SK-N-SH (cell line): ENCODE data around the gene SH3GL2.

Source experiments
- CTCF ChIP-seq: fragments of 200-600 bp; sonication (generic); IDR thresholded peaks from 2 replicates; pipeline ENCODE4 v1.6.1; 2017; ENCODE audit warnings: antibody characterized with exemption, mild to moderate bottlenecking, moderate library complexity
- EP300 ChIP-seq, 2 experiments: IDR thresholded peaks; 2 replicates each; pipeline versions ENCODE4 v1.4.0 to v1.6.1; 2012; ENCODE audit warnings: borderline replicate concordance in 1 of 2, low read depth in 1 of 2, low read length in 1 of 2
- EZH2phosphoT487 ChIP-seq: fragments of 200-600 bp; sonication (generic); IDR thresholded peaks from 2 replicates; pipeline ENCODE4 v1.6.1; 2017; ENCODE audit warnings: low read depth, mixed run types, mild to moderate bottlenecking, antibody characterized with exemption, moderate library complexity, borderline replicate concordance
- GABPA ChIP-seq: IDR thresholded peaks from 2 replicates; pipeline ENCODE4 v1.4.0; 2012; ENCODE audit warnings: low read depth, mild to moderate bottlenecking
- MXI1 ChIP-seq: IDR thresholded peaks from 2 replicates; pipeline ENCODE4 v1.6.1; 2012; ENCODE audit warnings: mild to moderate bottlenecking, low read depth, low read length, improper control_type of control experiment
- POLR2AphosphoS5 ChIP-seq: IDR thresholded peaks from 2 replicates; pipeline ENCODE4 v1.6.1; 2012; ENCODE audit warnings: low read depth, low read length
- REST ChIP-seq: IDR thresholded peaks from 2 replicates; pipeline ENCODE4 v1.6.1; 2012; ENCODE audit warnings: mild to moderate bottlenecking, low read depth, low read length, moderate library complexity
- RFX5 ChIP-seq: IDR thresholded peaks from 2 replicates; pipeline ENCODE4 v1.6.1; 2012; ENCODE audit warnings: mild to moderate bottlenecking, improper control_type of control experiment, low read length
- RXRA ChIP-seq: IDR thresholded peaks from 2 replicates; pipeline ENCODE4 v1.4.0; 2012; ENCODE audit warnings: low read depth, mild to moderate bottlenecking, borderline replicate concordance
- SIN3A ChIP-seq: IDR thresholded peaks from 2 replicates; pipeline ENCODE4 v1.6.1; 2012; ENCODE audit warnings: low read depth, mild to moderate bottlenecking, low read length, moderate library complexity, borderline replicate concordance
- TAF1 ChIP-seq: IDR thresholded peaks from 2 replicates; pipeline ENCODE4 v1.6.1; 2012; ENCODE audit warnings: low read depth, mild to moderate bottlenecking, low read length, moderate library complexity, borderline replicate concordance
- TEAD4 ChIP-seq: IDR thresholded peaks from 2 replicates; pipeline ENCODE4 v1.4.0; 2012; ENCODE audit warnings: mild to moderate bottlenecking, borderline replicate concordance; ENCODE audit not compliant: insufficient read depth
- USF1 ChIP-seq: IDR thresholded peaks from 2 replicates; pipeline ENCODE4 v1.4.0; 2012; ENCODE audit warnings: low read depth, borderline replicate concordance
- YY1 ChIP-seq: IDR thresholded peaks from 2 replicates; pipeline ENCODE4 v1.4.0; 2012; ENCODE audit warnings: low read depth, mild to moderate bottlenecking

- TF ChIP-seq USF1 (no peak), CTCF (no peak), GABPA (no peak), MXI1 (no peak), POLR2AphosphoS5 (no peak), EZH2phosphoT487 (no peak), SIN3A (no peak), RFX5 (no peak), EP300 (IDR thresholded peaks at IDR 0.05; ENCODE audit: borderline replicate concordance in 1 of 2, low read depth in 1 of 2, low read length in 1 of 2) (no peak), YY1 (no peak), TEAD4 (no peak), RXRA (no peak), REST (no peak), TAF1 (no peak)
These were observed 203.7 kb downstream of the SH3GL2 start for GRCh38 chr9:17782430-17783149.
